Stimulated activated CD4-positive, alpha-beta T cell treated with anti-CD3 and anti-CD28 coated beads, Interleukin-1b, Interleukin-23, amount 100 ng/mL, for 48 hours (primary cell): ENCODE results near the gene DOK5.

ENCODE experiments used
- DNase-seq: peaks from one replicate; pipeline ENCODE4 v3.0.0-alpha.2; 2020

Gene DOK5

DNA sequence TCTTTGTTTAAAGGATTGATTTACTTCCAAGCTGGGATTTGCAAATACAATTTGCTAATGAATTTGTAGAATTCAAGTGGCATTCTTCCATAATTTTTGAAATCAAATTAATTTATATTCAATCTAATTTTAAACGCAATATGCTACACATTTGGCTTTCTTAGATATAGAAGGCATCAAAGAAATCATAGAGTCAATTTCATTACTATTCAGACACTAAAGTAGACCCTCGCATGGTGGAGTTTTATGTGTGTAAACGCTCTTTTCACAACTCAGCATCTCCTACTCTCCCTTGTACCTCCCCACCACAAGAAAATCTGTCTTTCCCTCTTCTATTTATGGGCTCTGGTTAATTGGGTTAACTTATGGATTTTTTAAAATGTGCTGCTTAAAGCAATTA is 144.3 kb downstream of the DOK5 start:
- DNase-seq, result no peak

- DNase-seq, result no peak
These were observed 145.2 kb downstream of the DOK5 start for GRCh38 chr20:54620611-54621010.

DNA sequence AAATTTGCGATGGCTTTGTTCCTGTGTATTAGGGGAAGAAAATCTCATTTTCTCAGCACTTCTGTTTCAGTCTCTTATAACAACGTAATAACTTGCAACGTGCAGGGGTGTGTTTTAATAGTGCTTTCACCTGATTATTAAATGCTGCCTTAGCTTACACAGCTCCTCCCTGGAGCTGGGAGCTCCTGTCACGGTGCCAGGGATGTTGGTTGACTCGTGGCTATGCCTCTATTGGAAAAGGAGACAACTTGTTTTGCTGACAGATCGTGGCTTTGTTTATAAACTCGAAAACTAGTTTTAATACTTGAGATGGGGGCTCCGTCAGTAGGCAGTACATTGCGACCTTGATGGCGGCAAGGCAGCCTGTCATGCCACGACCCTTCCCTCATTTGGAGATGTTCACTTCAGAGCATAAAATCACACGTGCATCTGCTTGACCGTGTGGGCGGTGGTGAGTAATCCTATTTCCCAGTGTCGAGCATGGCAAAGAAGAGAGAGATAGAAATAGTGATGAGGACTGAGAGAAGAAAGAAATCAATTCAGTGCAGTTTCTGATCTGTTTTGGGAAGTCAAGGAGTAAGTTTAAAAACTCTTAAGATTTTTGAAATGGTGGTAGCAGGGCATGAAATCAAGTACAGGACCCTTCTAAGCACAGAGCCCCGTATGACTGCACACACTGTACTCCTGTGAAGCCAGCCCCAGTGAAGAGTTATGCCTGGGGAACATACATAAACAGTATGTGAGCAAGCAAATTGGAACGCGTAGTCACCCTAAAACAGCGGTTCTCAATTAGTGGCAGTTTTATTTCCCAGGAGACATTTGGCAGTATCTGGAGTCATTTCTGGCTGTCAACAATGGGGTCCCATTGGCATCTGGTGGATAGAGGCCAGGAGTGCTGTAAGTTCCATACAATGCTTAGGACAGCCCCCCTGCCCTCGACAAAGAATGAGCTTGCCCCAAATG is 147.2 kb downstream of the DOK5 start:
- DNase-seq, result no peak

GRCh38 chr20:54623991-54624569 is 148.7 kb downstream of the DOK5 start:
- no peak for DNase-seq

GRCh38 chr20:54624706-54625390 is 149.5 kb downstream of the DOK5 start:
- DNase-seq, result no peak

DNA sequence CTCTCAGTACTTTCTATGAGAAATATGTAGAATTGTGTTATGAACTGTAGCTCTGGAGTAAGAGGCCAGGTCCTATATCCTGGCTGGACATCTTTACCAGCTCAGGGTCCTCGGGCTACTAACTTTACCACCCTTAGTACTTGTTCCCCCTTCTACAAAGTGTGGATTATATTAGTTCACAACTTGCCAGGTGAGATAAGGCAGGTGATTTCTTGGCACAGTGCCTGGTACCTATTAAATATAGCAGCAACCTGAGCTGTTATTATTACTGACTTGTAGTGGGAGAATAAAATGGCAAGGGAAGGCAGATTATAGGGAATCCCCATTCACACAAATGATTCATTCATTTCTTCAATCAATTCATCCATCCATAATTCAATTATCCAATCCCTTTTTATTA is 150.1 kb downstream of the DOK5 start:
- no peak for DNase-seq

GRCh38 chr20:54626126-54626525 is 150.7 kb downstream of the DOK5 start:
- DNase-seq, result no peak

GRCh38 chr20:54629632-54630031 is 154.2 kb downstream of the DOK5 start:
- DNase-seq, result no peak

GRCh38 chr20:54630582-54630981 is 155.2 kb downstream of the DOK5 start:
- no peak for DNase-seq

GRCh38 chr20:54631059-54631458 is 155.7 kb downstream of the DOK5 start:
- DNase-seq, result no peak

- no peak for DNase-seq
These were observed 158.3 kb downstream of the DOK5 start for GRCh38 chr20:54633374-54634355.

DNA sequence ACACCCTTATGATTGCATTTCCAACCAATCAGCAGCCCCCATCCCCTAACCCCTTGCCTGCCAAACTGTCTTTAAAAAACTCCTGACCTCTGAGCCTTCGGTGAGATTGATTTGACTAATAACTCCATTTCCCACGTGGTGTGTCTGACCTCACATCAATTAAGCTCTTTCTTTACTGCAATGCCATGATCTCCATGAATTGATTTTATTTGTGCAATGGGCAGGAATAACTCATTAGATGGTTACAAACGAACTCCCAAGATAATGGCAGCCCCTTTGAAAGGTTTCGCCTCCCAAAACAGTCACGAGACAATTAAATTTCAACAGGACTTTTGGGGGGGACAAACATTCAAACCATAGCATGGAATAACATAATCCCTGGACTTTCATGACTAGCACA is 161.2 kb downstream of the DOK5 start:
- DNase-seq, result no peak

DNA sequence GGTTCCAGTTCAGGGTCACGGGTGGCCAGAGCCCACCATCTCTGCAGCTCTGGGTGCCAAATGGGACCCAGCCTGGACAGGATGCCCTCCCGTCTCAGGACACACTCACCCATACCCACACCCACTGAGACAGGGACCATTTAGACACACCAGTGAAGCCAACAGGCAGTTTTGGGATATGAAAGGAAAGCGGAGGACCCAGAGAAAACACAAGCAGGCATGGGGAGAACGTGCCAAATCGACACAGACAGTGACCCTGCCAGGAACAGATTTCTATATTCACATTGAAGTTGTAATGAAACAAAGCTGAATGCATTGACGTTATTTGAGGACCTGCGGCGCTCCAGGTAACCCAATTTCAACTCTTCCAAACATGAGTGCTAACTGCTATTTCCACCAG is 164.5 kb downstream of the DOK5 start:
- DNase-seq, result no peak

DNA sequence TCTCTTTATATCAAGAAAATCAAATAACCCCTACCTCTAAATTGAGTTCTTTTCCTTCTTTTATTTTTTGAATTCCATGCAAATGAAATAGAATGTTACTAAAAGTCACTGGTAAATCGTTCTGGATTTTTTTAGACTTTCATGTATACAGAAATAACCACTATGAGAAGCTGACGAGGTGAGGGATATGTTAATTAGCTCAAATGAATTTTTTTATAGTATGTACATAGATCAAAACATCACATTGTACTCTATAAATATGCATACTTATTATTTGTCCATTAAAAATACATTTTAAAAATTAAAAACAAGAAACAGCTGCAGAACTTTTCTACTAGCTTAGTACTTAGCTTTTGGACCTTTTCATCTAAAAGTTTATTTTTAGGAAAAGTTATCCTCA is 165.4 kb downstream of the DOK5 start:
- DNase-seq, result no peak

- no peak for DNase-seq
These were observed 167.7 kb downstream of the DOK5 start for GRCh38 chr20:54642864-54643667.

GRCh38 chr20:54643761-54644160 is 168.4 kb downstream of the DOK5 start:
- DNase-seq, result no peak

- no peak for DNase-seq
These were observed 170.2 kb downstream of the DOK5 start for GRCh38 chr20:54645445-54646155.

- no peak for DNase-seq
These were observed 170.7 kb downstream of the DOK5 start for GRCh38 chr20:54646156-54646517.

- no peak for DNase-seq
These were observed 173.2 kb downstream of the DOK5 start for GRCh38 chr20:54648421-54649142.

DNA sequence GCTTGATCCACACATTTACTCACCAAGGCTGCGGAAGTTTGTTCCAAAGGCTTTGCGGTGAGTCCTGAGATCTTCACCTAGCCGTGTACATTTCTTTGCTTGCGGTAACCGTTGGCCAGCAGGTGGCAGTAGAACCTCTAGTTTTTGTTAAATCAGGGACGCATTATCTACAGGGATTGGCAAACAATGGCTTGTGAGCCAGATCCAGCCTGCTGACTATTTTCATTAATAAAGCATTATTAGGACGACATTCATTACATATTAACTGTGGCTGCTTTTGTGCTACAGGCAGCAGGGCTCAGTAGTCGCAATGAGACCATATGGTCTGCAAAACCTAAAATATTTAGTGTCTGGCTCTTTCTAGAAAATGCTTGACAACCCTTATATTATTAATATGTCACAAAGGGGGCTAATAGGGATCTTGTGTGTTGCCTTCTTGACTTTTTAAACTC is 174.1 kb downstream of the DOK5 start:
- peak; percentile 58 for DNase-seq
